ENCODE results near the gene PIP5KL1.
"Not testable (repeated sequence)": the region's sequence is repeated elsewhere in the genome, so short reads cannot be mapped to it uniquely, and the experiment has no call there.

Gene PIP5KL1

DNA sequence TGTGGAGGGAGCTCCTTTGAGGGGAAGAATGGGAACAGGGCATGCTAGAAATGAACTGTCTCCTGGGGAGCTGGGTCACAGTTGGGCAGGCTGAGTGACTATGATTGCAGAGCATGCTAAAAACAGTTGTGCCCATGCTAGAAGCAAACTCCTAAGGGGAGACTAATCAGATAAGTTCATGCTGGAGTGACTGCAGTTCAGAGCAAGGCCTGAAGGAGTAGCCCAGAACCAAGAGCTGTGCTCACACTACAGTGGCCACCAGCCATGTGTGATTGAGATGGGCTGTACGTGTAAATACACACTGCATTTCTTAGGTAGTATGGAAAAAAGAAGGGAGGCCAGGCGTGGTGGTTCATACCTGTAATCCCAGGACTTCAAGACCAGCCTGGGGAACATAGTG lies 42.8 kb downstream of the PIP5KL1 start:
- DNase-seq (ENCODE audit: low read depth) = no peak

DNA sequence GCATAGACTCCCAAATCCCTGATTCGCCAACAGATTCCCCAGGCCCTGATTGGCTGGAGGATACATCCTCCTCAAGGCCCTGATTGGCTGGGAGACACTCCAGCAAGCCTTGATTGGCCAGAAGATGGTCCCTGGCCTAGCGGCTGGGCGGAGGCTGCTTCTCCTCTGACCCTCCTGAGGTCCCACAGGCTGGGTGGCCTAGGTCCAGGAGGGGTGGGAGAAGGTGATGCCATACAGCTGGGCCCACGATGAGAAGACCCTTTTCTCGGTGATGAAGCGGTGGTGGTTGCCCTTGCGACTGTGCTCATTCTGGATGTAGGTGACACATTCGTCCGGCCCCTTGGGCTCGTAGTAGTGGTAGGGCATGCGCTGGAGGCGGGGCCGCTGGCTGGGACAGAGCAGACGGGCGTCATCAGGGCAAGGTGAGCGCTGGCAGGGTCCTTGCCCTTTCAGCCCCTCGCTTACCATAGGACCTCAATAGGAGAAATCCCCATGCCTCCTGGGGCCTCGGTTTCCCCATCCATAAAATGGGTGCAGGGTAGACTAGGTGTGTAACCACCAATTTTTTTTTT lies 44.1 kb downstream of the PIP5KL1 start:
- DNase-seq (ENCODE audit: low read depth) = no peak

DNA sequence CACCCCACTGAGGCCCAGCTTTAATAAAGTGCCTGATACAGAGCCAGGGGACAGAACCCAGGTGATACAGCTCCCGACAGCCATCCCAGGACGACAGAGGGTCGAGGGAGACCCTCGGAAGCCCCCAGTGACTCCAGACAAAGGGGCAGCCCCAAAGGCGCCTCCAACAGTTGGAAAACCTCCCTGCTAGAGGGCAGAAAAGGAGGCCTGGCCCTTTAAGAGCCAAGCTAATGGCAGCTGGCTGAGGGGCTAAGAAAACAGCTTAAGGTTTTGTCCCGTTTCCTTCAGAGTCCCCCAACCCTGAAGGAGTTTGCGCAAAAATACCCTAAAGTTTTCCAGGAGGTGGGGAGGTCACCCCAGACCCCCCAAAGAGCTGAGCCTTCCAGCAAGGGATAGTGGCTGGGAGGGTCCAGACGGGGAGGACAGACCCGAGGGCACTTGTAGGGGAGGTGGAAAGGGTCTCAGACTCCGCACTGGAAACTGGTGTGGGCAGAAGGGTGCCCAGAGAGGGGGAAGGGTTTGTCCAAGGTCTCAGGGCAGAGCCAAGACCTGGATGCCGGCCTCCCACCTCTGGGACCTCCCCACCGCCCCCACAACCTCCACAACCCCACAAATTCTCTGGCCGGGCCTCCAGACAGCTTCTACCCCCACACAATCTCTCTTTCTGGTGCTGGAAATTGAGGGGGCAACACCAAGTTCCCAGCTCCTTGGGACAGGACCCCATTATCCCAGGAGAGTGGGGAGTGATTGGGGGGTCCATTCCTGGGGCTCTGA lies 44.9 kb downstream of the PIP5KL1 start:
- DNase-seq (ENCODE audit: low read depth) = no peak

GRCh38 chr9:127884976-127885490 lies 45.5 kb downstream of the PIP5KL1 start:
- DNase-seq (ENCODE audit: low read depth) = no peak

GRCh38 chr9:127884427-127884911 lies 46.1 kb downstream of the PIP5KL1 start:
- no peak for DNase-seq (ENCODE audit: low read depth)

- DNase-seq (ENCODE audit: low read depth) = no peak
Observed at GRCh38 chr9:127883959-127884358, 46.6 kb downstream of the PIP5KL1 start.

DNA sequence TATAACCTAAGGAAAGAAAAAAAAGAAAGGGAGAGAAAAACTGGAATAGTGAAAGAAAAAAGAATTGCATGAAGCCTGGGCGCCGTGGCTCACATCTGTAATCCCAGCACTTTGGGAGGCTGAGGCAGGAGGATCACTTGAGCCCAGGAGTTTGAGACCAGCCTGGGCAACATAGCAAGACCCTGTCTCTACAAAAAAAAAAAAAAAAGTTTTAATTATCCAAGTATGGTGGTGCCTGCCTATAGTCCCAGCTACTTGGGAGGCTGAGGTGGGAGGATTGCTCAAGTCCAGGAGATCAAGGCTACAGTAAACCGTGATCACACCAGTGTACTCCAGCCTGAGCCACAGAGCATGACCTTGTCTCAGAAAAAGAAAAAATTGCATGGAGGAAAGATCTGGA lies 48.9 kb downstream of the PIP5KL1 start:
- DNase-seq (ENCODE audit: low read depth) = not testable (repeated sequence)

- no peak for DNase-seq (ENCODE audit: low read depth)
Observed at GRCh38 chr9:127880143-127880542, 50.4 kb downstream of the PIP5KL1 start.

DNA sequence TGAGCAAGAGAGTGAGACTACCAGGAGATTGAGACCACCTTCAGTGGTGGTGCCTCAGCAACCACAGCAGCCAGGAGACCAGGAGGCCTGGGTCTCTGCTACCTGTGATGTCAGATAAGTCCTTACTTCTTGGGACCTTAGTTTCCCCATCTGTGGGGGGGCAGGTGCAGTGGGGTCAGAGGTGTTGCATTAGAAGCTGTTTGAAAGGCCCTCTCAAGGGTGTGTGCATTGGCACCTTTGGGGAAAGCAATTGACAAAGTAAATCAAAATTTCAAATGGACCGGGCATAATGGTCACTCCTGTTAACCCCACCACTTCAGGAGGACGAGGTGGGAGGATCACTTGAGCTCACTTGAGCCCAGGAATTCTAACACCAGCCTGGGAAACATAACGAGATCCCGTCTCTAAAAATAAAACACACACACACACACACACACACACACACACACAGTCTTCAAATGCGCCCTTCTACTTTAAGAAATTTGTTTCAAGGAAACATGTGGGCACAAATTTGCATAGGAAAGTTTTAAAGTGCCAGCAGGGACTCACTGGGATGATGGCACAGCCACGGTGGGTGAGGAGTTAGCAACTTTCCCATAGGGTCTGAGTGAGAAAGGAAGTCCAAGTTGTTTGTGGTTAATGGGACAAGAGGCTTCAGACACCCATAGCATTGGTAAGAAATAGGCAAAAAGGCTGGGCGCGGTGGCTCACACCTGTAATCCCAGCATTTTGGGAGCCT lies 51.8 kb downstream of the PIP5KL1 start:
- no peak for DNase-seq (ENCODE audit: low read depth)

GRCh38 chr9:127878001-127878651 lies 52.5 kb downstream of the PIP5KL1 start:
- no peak for DNase-seq (ENCODE audit: low read depth)

DNA sequence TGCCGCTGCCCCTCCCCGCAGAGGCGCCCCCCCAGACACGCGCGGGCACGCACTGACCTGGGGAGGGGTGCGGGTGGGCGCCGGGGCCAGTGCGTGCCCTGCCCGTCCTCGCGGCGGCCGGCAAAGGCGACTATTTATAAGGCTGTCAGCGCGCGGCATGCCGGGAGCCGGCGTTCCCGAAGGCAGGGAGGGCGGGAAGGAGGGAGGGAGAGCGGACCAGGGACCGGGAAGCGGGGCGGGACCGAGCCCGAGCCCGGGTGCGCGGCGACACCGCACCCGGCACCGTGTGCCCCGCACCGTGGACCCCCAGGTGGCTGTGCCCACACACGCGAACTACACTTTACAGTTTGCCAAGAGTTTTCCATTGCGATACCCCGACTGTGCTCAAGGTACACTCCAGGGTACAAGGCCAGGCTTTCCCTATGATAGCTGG lies 53.0 kb downstream of the PIP5KL1 start, which contains the start of gene AK1:
AK1 (minus strand) TSS at position 110 of the 433 bp plus-strand sequence. CDS start 3,058 bp downstream, outside the sequence.
- no peak for DNase-seq (ENCODE audit: low read depth)

DNA sequence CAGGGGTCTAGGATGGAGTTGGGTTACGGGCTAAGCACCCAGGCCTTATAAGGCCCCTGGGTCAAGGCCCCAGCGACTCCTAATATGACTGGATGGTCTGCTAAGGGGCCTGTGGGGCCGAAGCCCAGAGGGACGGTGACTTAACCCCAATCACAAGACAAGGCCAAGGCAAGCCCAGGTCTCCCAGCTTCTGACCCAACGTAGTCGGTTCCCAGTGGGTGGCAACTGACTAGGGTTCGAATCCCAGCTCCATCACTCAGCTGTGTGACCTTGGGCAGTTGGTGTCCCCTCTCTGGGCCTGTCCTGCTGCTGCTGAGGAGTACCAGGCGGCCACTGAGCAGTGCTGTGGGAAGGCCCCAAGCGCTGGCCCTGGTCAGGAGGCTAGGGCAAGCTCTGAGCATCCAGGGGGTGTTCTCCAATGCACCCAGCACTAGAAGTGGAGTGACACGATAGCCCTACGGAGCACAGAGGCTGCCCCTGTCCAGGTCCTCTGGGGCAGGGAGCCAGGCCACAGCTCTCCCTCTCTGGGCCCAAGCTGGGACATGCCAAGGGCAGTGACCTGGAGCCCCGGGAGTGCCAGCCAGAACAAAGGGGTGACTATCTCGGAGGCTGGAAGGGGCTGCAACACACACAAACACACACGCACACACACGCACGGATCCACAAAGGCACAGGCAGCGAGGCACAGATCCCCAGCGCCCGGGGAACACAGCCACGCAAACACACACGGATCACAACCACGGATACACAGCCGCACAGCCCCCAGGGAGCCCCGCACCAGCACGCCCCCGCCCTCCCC lies 53.6 kb downstream of the PIP5KL1 start:
- DNase-seq (ENCODE audit: low read depth) = no peak

DNA sequence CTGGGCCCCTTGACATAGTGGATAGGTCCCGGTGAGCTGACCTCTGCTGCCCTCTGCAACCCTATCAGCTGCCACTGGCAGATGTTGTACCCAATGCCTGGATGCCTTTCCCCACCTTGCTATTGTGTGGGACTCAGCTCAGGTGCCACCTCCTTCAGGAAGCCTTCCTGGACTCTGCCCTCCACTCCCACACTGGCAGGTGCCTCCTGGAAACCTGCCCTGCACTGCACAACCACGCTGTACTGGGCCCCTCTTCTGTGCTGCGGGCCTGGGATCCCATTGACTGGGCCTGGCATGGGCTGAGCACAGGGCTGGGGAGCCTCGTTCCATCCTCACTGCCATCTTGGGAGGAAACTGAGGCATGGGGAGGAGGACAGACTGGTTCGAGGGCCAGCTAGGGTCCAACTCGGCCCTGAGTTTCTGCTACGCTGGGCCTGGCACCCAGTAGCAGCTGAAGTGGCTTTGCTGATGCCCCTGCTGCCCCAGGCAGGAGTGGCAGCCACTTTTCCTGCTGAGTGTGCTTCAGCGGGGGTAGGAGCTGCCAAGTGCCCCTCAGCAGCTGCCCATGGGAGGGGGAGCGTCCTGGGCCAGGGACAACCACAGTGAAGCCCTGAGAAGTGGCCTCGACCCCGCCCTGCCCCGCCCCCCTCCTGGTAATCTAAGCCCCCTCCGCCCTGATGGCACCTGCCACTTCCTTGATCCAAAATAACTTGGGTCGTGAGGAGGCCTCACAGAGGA lies 54.4 kb downstream of the PIP5KL1 start:
- DNase-seq (ENCODE audit: low read depth) = no peak

- DNase-seq (ENCODE audit: low read depth) = no peak
Observed at GRCh38 chr9:127875306-127875966, 55.1 kb downstream of the PIP5KL1 start.

DNA sequence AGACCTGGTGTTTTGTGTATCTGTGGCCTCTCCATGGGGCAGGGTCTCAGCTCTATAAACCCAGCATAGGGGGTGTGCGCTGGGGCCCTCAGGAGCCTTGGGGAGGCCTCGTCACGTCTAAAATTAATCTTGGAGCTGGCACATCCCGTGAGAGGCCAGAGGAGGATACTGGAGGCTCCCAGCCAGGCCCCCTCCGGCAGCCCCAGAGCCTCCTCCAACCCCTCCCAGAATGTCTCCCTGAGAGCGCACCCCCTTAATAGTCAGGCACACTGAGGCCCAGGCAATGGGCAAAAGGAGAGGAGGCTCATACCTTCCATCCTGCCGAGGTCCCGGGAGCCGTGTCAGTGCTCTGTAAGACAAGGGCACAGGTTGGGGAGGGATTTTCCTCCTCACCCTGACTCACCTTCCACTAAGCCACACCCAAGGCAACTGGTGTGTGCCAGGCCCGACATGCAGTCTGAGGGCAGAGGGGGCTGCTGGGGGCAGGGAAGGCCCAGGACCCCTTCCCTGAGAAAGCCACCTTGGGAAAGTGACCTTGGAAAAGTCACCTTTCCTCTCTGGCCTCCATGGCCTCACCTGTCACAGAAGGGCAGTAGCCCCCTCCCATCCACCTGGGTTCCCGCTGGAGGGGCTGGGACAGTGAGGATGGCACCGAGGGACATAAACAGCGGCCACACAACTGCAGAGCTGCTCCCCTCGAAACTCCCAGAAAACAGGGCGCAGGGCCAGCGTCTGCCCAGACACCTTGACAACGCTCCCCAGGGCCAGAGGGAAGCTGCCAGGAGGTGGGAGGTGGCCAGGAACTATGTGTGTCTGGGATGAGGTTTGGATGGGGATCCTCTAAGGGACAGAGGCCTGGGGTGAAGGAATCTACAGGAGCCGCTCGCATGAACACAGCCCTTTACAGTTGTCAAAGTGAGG lies 56.0 kb downstream of the PIP5KL1 start:
- no peak for DNase-seq (ENCODE audit: low read depth)

DNA sequence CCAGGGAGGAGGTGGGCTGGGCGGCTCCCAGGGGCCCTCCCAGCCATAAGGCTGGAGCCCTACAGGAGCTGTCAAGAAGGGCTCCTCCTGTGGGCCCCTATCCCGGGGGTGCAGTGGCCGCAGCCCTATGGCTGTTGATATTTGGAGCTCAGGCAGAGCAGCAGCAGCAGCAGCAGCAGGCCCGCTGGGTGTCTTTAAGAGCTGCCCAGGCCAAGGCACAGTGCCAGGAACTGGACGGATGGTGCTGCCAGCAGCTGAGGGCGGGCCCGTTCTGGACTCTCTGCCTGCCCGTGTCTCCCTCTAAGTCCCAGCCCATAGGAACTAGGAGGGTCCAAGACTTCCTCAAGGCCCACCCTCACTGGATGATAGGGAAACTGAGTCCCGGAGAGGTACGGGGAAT lies 56.7 kb downstream of the PIP5KL1 start:
- DNase-seq (ENCODE audit: low read depth) = no peak

GRCh38 chr9:127873223-127873691 lies 57.3 kb downstream of the PIP5KL1 start:
- no peak for DNase-seq (ENCODE audit: low read depth)

GRCh38 chr9:127872369-127873222 lies 58.0 kb downstream of the PIP5KL1 start:
- no peak for DNase-seq (ENCODE audit: low read depth)

Measured in activated T-cell treated with anti-CD3 and anti-CD28 coated beads for 24 hours (primary cell).